Peyer's patch (tissue), 4 donors: ENCODE data around the gene NFYA. TPM values are rescaled to one million over a fixed set of nuclear protein-coding genes. Genes with fewer than 3 reads are reported as not detected.

ENCODE experiments used
- DNase-seq, 3 donors: peaks; one replicate each; pipeline ENCODE4 v3.0.0-alpha.2; 2017 to 2019
- H3K27ac ChIP-seq, 4 donors: fragments of 200-600 bp; sonication (generic); one replicate each; pipeline ENCODE4 v1.5.1; 2016 to 2019
- H3K27me3 ChIP-seq, 2 donors: fragments of 200-600 bp; sonication (generic); one replicate each; pipeline ENCODE4 v1.5.1; 2019
- H3K36me3 ChIP-seq, 3 donors: fragments of 200-600 bp; sonication (generic); one replicate each; pipeline ENCODE4 v1.5.1; 2016 to 2019
- H3K4me1 ChIP-seq, 4 donors: fragments of 200-600 bp; sonication (generic); one replicate each; pipeline ENCODE4 v1.5.1; 2016 to 2019
- H3K4me3 ChIP-seq, 4 donors: fragments of 200-600 bp; sonication (generic); 1 replicate in 3 of 4; 2 replicates in 1 of 4; pipeline ENCODE4 v1.5.1; 2016 to 2019; ENCODE audit warnings: mild to moderate bottlenecking in 1 of 4
- H3K9me3 ChIP-seq, 4 donors: fragments of 200-600 bp; sonication (generic); one replicate each; pipeline ENCODE4 v1.5.1; 2016 to 2019; ENCODE audit warnings: mild to moderate bottlenecking in 1 of 4
- POLR2A ChIP-seq, 2 donors: fragments of 450-650 bp; IDR thresholded peaks; one replicate each; pipeline ENCODE4 v1.5.1; 2017; ENCODE audit warnings: antibody characterized with exemption in 2 of 2, mild to moderate bottlenecking in 2 of 2, moderate library complexity in 2 of 2
- total RNA-seq, 4 donors: library from RNA; depleted of rRNA; stranded (reverse); fragments of >200 nt; gene quantifications; one replicate each; pipeline ENCODE4 v1.1.0, GENCODE V29; 2016
- TF ChIP-seq, protein P1 (sequence below), 6 experiments: fragments of 450-650 bp in 4 of 6; fragments of 200-600 bp in 2 of 6; sonication (generic) in 1 of 6; IDR thresholded peaks; one replicate each; pipeline ENCODE4 v1.5.1; 2017 to 2019; ENCODE audit warnings: antibody characterized with exemption in 6 of 6, mild to moderate bottlenecking in 3 of 6, moderate library complexity in 1 of 6

The NFYA gene
- total RNA-seq, 4 donors from 2014 or later, result 22.9 to 27.5 (median 23.4) TPM

DNA sequence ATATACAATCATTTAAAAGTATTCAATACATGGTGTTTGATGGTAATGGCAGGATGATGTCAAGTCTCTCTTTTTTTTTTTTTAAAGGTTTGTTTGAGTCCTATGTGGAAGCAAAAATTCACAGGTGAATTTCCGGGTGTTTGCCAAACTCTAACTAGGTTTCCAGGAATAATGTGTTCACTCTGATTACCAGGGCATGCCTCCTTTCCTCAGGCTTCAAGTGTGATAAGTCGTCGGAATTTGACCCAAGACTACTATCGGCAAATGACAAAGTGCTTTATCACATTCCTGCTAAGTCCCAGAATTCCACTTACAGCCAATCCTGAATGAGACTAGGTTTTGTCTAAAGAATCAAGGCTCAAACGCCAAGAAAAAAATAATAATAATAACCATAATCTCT, 7.9 kb upstream of the NFYA start:
- Histone ChIP-seq H3K27me3 (no peaks in the 10 kb centered on the region), H3K27ac (peak overlapping the region in 3 of 4 donors; percentile 26 to 59 (median 57)), H3K9me3 (no peaks in the 10 kb centered on the region), H3K4me1 (peaks cover 0 to 20% (median 0%) of the 10 kb centered on the region in 4 donors), H3K36me3 (peaks cover 0 to 10% (median 0%) of the 10 kb centered on the region in 3 donors), H3K4me3 (no peak overlapping the region)
- DNase-seq, result no peak
- TF ChIP-seq, protein P1, sequence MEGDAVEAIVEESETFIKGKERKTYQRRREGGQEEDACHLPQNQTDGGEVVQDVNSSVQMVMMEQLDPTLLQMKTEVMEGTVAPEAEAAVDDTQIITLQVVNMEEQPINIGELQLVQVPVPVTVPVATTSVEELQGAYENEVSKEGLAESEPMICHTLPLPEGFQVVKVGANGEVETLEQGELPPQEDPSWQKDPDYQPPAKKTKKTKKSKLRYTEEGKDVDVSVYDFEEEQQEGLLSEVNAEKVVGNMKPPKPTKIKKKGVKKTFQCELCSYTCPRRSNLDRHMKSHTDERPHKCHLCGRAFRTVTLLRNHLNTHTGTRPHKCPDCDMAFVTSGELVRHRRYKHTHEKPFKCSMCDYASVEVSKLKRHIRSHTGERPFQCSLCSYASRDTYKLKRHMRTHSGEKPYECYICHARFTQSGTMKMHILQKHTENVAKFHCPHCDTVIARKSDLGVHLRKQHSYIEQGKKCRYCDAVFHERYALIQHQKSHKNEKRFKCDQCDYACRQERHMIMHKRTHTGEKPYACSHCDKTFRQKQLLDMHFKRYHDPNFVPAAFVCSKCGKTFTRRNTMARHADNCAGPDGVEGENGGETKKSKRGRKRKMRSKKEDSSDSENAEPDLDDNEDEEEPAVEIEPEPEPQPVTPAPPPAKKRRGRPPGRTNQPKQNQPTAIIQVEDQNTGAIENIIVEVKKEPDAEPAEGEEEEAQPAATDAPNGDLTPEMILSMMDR (IDR thresholded peaks at IDR 0.05), result no peak
- no peak for TF ChIP-seq POLR2A (IDR thresholded peaks at IDR 0.05)

DNA sequence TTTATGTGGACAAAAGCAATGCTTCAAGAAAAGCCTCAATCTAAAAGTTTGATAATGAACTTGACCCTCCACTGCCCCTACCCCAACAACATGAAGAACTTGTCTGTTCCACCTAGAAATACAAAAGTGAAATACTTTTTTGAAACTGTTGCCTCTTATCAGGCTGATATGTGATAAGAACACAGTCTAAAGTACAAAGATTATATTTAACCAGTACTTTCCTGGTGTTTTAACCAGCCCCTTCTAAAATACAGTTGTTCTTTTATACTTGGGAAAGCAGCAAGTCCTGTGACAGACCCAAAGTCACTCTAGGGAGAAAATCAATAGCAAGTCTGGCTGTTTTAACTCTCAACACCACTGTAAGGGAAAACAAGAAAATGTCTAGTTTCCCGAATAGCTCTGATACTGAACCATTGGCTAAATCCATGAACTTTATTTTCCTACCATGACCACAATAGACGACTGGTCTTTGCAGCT, 7.2 kb upstream of the NFYA start:
- Histone ChIP-seq H3K9me3 (no peaks in the 10 kb centered on the region), H3K27me3 (no peaks in the 10 kb centered on the region), H3K4me1 (peaks cover 0 to 21% (median 0%) of the 10 kb centered on the region in 4 donors), H3K4me3 (peak overlapping the region in 1 of 4 donors; percentile 9), H3K27ac (peak overlapping the region in 3 of 4 donors; percentile 2 to 59 (median 57)), H3K36me3 (peaks cover 0 to 10% (median 0%) of the 10 kb centered on the region in 3 donors)
- TF ChIP-seq, protein P1 (IDR thresholded peaks at IDR 0.05), result no peak
- TF ChIP-seq POLR2A (IDR thresholded peaks at IDR 0.05), result no peak
- no peak for DNase-seq

DNA sequence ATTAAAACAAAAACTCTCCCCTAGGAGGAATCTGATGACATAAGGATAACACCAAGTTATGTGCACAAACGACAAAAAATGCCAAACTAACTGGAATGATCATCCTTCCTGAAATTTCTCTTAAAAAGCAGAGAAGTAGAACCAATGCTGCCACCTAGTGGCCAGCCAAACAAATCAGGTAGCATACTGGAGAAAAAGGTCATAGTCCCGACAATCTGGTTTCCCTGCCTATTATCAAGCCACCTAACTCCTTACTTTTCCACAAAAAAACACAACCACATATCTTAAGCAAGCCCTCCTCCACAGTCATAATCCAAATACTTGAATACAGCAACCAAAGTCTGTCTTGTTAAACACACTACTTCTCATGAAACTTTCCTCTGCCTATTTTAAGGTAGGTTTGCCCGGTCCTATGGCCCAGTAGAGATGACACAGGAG, 5.9 kb upstream of the NFYA start:
- peak; percentile 67 to 91 (median 71) for DNase-seq
- Histone ChIP-seq H3K9me3 (no peaks in the 10 kb centered on the region), H3K4me3 (no peak overlapping the region), H3K27me3 (no peaks in the 10 kb centered on the region), H3K27ac (no peak overlapping the region), H3K4me1 (peaks cover 0 to 28% (median 0%) of the 10 kb centered on the region in 4 donors), H3K36me3 (peaks cover 0 to 10% (median 0%) of the 10 kb centered on the region in 3 donors)
- no peak for TF ChIP-seq POLR2A (IDR thresholded peaks at IDR 0.05)
- TF ChIP-seq, protein P1 (IDR thresholded peaks at IDR 0.05), result peak; percentile 78 to 95 (median 89)

DNA sequence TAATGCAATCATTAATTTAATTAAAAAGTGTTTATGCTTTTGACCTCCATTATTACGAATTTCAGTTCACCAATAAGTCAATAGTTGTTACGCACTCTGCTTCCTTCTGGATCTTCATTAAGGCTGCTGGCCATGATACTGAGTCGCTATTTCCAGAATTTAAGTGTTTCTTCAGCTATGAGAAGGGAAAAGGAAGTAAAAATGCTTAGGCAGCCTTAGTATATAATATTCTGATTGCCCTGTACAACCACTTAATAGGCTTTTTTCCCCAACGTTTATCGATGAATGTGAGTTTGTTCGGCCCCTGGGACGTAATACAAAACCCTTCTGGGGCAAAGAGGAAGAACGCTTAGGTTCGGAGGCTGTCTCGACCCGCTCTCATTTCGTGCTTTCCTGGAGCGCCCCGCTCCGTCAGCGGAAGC, 1.3 kb upstream of the NFYA start:
- TF ChIP-seq, protein P1 (IDR thresholded peaks at IDR 0.05), result peak in 2 of 6 experiments; percentile 1 to 12
- peak; percentile 26 to 67 for TF ChIP-seq POLR2A (IDR thresholded peaks at IDR 0.05)
- H3K36me3 ChIP-seq, result peaks cover 0 to 10% (median 0%) of the 10 kb centered on the region in 3 donors
- peak in 2 of 3 donors; percentile 78 to 92 for DNase-seq
- H3K27me3 ChIP-seq, result no peaks in the 10 kb centered on the region
- H3K9me3 ChIP-seq, result no peaks in the 10 kb centered on the region
- H3K4me3 ChIP-seq, result peak overlapping the region; percentile 73 to 97 (median 91)
- peak overlapping the region; percentile 96 to 100 (median 99) for H3K27ac ChIP-seq
- H3K4me1 ChIP-seq, result peaks cover 0 to 36% (median 6%) of the 10 kb centered on the region in 4 donors

DNA sequence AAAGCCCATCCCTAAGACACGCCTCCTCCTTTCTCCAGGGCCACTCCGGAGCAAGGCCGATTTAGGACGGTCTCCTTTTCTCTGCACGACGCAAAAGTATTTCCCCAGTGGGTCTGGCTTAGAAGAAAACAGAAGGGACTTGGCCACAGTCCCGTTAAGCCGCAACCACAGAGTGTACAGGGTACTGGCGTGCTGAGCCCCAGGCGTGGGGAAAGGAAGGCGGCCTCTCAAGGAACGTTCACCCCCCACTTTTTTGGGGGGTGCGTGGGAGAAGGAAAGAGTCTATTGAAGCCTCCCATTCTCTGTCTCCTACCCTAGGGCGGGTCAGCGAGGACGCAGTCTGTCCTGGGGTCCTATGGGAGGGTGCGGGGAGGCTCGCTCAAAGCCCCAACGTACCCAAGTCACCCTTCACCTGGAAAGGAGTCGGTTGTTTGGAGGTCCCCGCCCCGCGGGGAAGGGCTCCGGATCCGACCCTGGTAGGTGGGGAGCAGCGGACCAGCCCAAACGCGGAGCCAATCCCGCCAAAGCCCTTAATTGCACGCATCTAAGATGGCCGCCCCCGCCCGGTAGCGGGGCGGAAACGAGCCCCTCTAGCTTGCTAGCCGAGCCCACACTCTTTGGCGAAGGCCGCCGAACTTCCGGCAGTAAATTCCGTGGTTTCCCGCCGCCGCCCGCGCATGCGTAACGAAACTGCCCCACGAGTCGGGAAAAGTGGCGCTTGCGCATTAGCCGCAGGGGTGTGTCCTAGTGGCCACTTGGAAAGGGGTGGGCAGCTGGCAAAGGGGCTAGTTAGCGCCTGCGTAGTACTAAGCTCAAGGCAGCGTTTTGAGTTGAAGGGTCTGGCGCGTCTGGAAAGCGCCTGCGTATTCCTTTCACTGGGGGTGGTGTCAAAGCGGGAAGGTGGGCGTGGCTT, 595 bp upstream of the NFYA start, which contains the start of gene OARD1:
Gene OARD1, minus strand, starts transcription at position 434 of the 913 bp plus-strand sequence. CDS start 722 bp downstream, outside the sequence.
- Histone ChIP-seq H3K9me3 (no peaks in the 10 kb centered on the region), H3K4me3 (peak within 1 kb of the TSS; percentile 73 to 97 (median 91)), H3K4me1 (peaks cover 0 to 37% (median 6%) of the 10 kb centered on the region in 4 donors), H3K27ac (peak within 1 kb of the TSS; percentile 96 to 100 (median 99)), H3K36me3 (peaks cover 0 to 10% (median 0%) of the 10 kb centered on the region in 3 donors), H3K27me3 (no peaks in the 10 kb centered on the region)
- peak; percentile 62 to 72 for TF ChIP-seq POLR2A (IDR thresholded peaks at IDR 0.05)
- TF ChIP-seq, protein P1 (IDR thresholded peaks at IDR 0.05), result peak in 4 of 6 experiments; percentile 21 to 35 (median 28)
- DNase-seq, result peak; percentile 95 to 99 (median 99)
